ENCODE data around the gene DIAPH1. TPM values are rescaled to one million over a fixed set of nuclear protein-coding genes. Genes with fewer than 3 reads are reported as not detected.

Gene DIAPH1
- total RNA-seq, 2 experiments from 2014 or later = 225 to 227 TPM

GRCh38 chr5:141518618-141519015, 100.2 kb downstream of the DIAPH1 start:
- intact Hi-C loops (cut with micrococcal nuclease) = no loop called here
- ChIA-PET POLR2A (no interaction called here), CTCF (interaction anchor here (1.0 to 1.3 kb wide), 3 partner anchors 45 to 49 kb away, joined by 3 to 4 read pairs (median 3); no protein-coding TSS in a partner anchor)
- DNase-seq = no peak
- no peaks in the 10 kb centered on the region for H3K27me3 Mint-ChIP-seq
- peaks cover 52% of the 10 kb centered on the region for H3K36me3 Mint-ChIP-seq
- peaks cover 39% of the 10 kb centered on the region for H3K4me1 Mint-ChIP-seq (ENCODE audit: low read depth)
- H3K27ac Mint-ChIP-seq = no peak overlapping the region
- H3K9me3 Mint-ChIP-seq = no peaks in the 10 kb centered on the region
- no peak overlapping the region for H3K4me3 Mint-ChIP-seq

GRCh38 chr5:141517880-141518617, 100.8 kb downstream of the DIAPH1 start:
- Mint-ChIP-seq H3K4me1 (ENCODE audit: low read depth) (peaks cover 41% of the 10 kb centered on the region), H3K27ac (no peak overlapping the region), H3K27me3 (no peaks in the 10 kb centered on the region), H3K9me3 (no peaks in the 10 kb centered on the region), H3K36me3 (peaks cover 53% of the 10 kb centered on the region), H3K4me3 (no peak overlapping the region)
- ChIA-PET CTCF (interaction anchor here (1.0 to 1.3 kb wide), 3 partner anchors 45 to 49 kb away, joined by 3 to 4 read pairs (median 3); no protein-coding TSS in a partner anchor), POLR2A (no interaction called here)
- intact Hi-C loops (cut with micrococcal nuclease) = no loop called here
- DNase-seq = no peak

GRCh38 chr5:141517312-141517711, 101.5 kb downstream of the DIAPH1 start:
- peaks cover 40% of the 10 kb centered on the region for H3K4me1 Mint-ChIP-seq (ENCODE audit: low read depth)
- intact Hi-C loops (cut with micrococcal nuclease) = no loop called here
- no peaks in the 10 kb centered on the region for H3K9me3 Mint-ChIP-seq
- H3K4me3 Mint-ChIP-seq = no peak overlapping the region
- DNase-seq = no peak
- CTCF ChIA-PET = interaction anchor here (1.2 to 2.9 kb wide), 2 partner anchors 40 to 47 kb away, joined by 4 to 15 read pairs; no protein-coding TSS in a partner anchor
- peaks cover 50% of the 10 kb centered on the region for H3K36me3 Mint-ChIP-seq
- H3K27ac Mint-ChIP-seq = no peak overlapping the region
- POLR2A ChIA-PET = no interaction called here
- no peaks in the 10 kb centered on the region for H3K27me3 Mint-ChIP-seq

DNA sequence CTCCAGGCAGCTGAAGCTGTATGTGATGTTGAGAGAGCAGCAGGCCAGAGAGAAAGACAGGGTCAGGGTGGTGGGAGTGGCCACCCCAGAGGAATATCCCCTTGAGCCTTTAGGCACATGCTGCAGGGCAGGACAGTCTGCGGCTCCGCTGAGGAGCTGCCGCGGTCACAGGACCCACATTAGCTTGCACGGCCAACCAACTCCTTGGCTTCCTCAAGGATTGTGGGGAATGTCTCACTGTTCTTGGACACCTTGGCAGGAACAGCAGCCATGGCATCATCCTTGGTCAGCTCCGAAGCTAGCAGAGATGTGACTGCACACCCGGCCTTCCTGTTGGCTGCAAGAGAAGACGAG, 102.2 kb downstream of the DIAPH1 start:
- H3K27me3 Mint-ChIP-seq = no peaks in the 10 kb centered on the region
- intact Hi-C loops (cut with micrococcal nuclease) = no loop called here
- H3K4me1 Mint-ChIP-seq (ENCODE audit: low read depth) = peaks cover 34% of the 10 kb centered on the region
- DNase-seq = no peak
- peaks cover 47% of the 10 kb centered on the region for H3K36me3 Mint-ChIP-seq
- ChIA-PET POLR2A (no interaction called here), CTCF (interaction anchor here (2.9 to 7.7 kb wide), 3 partner anchors 8 to 47 kb away, joined by 15 to 139 read pairs (median 26); no protein-coding TSS in a partner anchor)
- H3K9me3 Mint-ChIP-seq = no peaks in the 10 kb centered on the region
- no peak overlapping the region for H3K4me3 Mint-ChIP-seq
- H3K27ac Mint-ChIP-seq = no peak overlapping the region

DNA sequence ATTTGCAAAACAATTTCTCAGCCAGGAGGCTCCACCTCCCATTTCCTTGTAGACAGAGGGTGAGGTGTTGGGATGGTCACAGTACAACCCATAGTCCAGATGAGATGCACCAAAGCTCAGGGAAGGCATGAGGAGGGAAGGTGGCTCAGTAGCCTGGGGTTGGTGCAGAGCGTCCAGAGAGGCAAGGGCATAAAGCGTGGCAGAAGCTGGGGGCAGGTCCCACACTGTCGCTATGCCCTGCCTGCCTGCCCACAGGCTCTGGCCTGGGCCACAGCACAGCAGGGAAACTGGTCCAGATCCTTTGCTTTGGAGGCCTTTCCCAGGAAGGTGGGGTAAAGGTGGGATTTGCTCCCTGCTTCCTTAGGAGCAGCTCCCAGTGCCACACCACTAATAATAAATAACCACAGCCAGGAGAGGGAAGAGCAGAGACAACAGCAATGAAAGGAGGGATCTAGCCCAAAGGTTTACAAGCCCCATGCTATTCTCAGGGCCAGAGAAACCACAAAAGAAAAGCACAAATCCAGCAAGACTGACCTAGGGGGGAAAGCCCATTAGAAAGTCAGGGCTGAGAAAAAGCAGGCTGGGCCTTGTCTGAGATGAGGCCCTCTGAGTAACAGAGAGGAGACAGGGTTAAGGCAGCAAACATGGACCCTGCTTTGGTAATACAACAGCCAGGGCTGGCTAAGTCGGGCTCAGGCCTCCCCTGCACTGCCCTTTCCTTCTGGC, 102.7 kb downstream of the DIAPH1 start:
- CTCF ChIA-PET = interaction anchor here (1.2 to 7.9 kb wide), 6 partner anchors 9 to 196 kb away, joined by 4 to 139 read pairs (median 20); partner anchors contain the start of genes PCDHGA10 and TAF7
- DNase-seq = no peak
- H3K9me3 Mint-ChIP-seq = no peaks in the 10 kb centered on the region
- intact Hi-C loops (cut with micrococcal nuclease) = no loop called here
- H3K4me3 Mint-ChIP-seq = no peak overlapping the region
- POLR2A ChIA-PET = no interaction called here
- H3K36me3 Mint-ChIP-seq = peaks cover 43% of the 10 kb centered on the region
- H3K27me3 Mint-ChIP-seq = no peaks in the 10 kb centered on the region
- peak overlapping the region; percentile 18 for H3K27ac Mint-ChIP-seq
- H3K4me1 Mint-ChIP-seq (ENCODE audit: low read depth) = peaks cover 29% of the 10 kb centered on the region

- no peaks in the 10 kb centered on the region for H3K9me3 Mint-ChIP-seq
- POLR2A ChIA-PET = interaction anchor here (0.8 kb wide), 1 partner anchor 13 kb away, joined by 3 read pairs; no protein-coding TSS in a partner anchor
- intact Hi-C loops (cut with micrococcal nuclease) = no loop called here
- no peak for DNase-seq
- H3K4me3 Mint-ChIP-seq = no peak overlapping the region
- H3K4me1 Mint-ChIP-seq (ENCODE audit: low read depth) = peaks cover 24% of the 10 kb centered on the region
- H3K36me3 Mint-ChIP-seq = peaks cover 33% of the 10 kb centered on the region
- no peak overlapping the region for H3K27ac Mint-ChIP-seq
- H3K27me3 Mint-ChIP-seq = no peaks in the 10 kb centered on the region
- CTCF ChIA-PET = interaction anchor here (0.7 to 7.9 kb wide), 10 partner anchors 9 to 195 kb away, joined by 3 to 139 read pairs (median 11); partner anchors contain the start of genes PCDHGA10, PCDHGB3, PCDHGC4 and TAF7
These were observed 103.7 kb downstream of the DIAPH1 start for GRCh38 chr5:141515141-141515540.

- H3K4me1 Mint-ChIP-seq (ENCODE audit: low read depth) = peaks cover 24% of the 10 kb centered on the region
- intact Hi-C loops (cut with micrococcal nuclease) = loop anchor here (5.0 kb wide), 2 partner anchors 102 to 292 kb away; partner anchors contain the start of genes PCDHB14 and PCDHGA10
- H3K27ac Mint-ChIP-seq = peak overlapping the region; percentile 65
- ChIA-PET POLR2A (interaction anchor here (0.8 kb wide), 1 partner anchor 14 kb away, joined by 3 read pairs; no protein-coding TSS in a partner anchor), CTCF (interaction anchor here (0.7 to 7.9 kb wide), 15 partner anchors 11 to 323 kb away, joined by 3 to 139 read pairs (median 7); partner anchors contain the start of genes PCDHGA10, PCDHGA11, PCDHGB3 and PCDHGB5)
- no peak overlapping the region for H3K4me3 Mint-ChIP-seq
- peak; percentile 35 for DNase-seq
- no peaks in the 10 kb centered on the region for H3K9me3 Mint-ChIP-seq
- H3K36me3 Mint-ChIP-seq = peaks cover 27% of the 10 kb centered on the region
- H3K27me3 Mint-ChIP-seq = no peaks in the 10 kb centered on the region
These were observed 104.3 kb downstream of the DIAPH1 start for GRCh38 chr5:141514330-141515133.

GRCh38 chr5:141513627-141514329, 105.0 kb downstream of the DIAPH1 start:
- H3K36me3 Mint-ChIP-seq = peaks cover 20% of the 10 kb centered on the region
- CTCF ChIA-PET = interaction anchor here (0.9 to 7.9 kb wide), 22 partner anchors 11 to 322 kb away, joined by 3 to 139 read pairs (median 8); partner anchors contain the start of genes PCDHGA1, PCDHGA10, PCDHGA11 and PCDHGA12
- intact Hi-C loops (cut with micrococcal nuclease) = loop anchor here (1.0 to 5.0 kb wide), 5 partner anchors 8 to 291 kb away; partner anchors contain the start of genes PCDHB14, PCDHGA10 and TAF7

GRCh38 chr5:141512911-141513626, 105.7 kb downstream of the DIAPH1 start:
- ChIA-PET CTCF (interaction anchor here (0.5 to 7.9 kb wide), 36 partner anchors 12 to 321 kb away, joined by 3 to 139 read pairs (median 4); partner anchors contain the start of genes DIAPH1, PCDHGA1, PCDHGA10 and PCDHGA11), POLR2A (interaction anchor here (1.0 to 1.5 kb wide), 2 partner anchors 10 to 30 kb away, joined by 3 to 6 read pairs; no protein-coding TSS in a partner anchor)
- Mint-ChIP-seq H3K9me3 (no peaks in the 10 kb centered on the region), H3K4me1 (ENCODE audit: low read depth) (peaks cover 30% of the 10 kb centered on the region), H3K4me3 (peak overlapping the region; percentile 71), H3K36me3 (peaks cover 19% of the 10 kb centered on the region), H3K27ac (peak overlapping the region; percentile 74), H3K27me3 (no peaks in the 10 kb centered on the region)
- intact Hi-C loops (cut with micrococcal nuclease) = loop anchor here (1.0 to 5.0 kb wide), 7 partner anchors 8 to 291 kb away; partner anchors contain the start of genes PCDHB14, PCDHGA10, PCDHGC3 and TAF7
- peak; percentile 66 for DNase-seq

More at GRCh38 chr5:141513627-141514329, 105.0 kb downstream of the DIAPH1 start:
- no peaks in the 10 kb centered on the region for H3K27me3 Mint-ChIP-seq
- H3K9me3 Mint-ChIP-seq = no peaks in the 10 kb centered on the region
- peak; percentile 79 for DNase-seq
- POLR2A ChIA-PET = interaction anchor here (1.0 to 1.5 kb wide), 2 partner anchors 9 to 31 kb away, joined by 3 to 6 read pairs; no protein-coding TSS in a partner anchor
- peak overlapping the region; percentile 71 for H3K4me3 Mint-ChIP-seq
- H3K4me1 Mint-ChIP-seq (ENCODE audit: low read depth) = peaks cover 30% of the 10 kb centered on the region
- peak overlapping the region; percentile 74 for H3K27ac Mint-ChIP-seq

DNA sequence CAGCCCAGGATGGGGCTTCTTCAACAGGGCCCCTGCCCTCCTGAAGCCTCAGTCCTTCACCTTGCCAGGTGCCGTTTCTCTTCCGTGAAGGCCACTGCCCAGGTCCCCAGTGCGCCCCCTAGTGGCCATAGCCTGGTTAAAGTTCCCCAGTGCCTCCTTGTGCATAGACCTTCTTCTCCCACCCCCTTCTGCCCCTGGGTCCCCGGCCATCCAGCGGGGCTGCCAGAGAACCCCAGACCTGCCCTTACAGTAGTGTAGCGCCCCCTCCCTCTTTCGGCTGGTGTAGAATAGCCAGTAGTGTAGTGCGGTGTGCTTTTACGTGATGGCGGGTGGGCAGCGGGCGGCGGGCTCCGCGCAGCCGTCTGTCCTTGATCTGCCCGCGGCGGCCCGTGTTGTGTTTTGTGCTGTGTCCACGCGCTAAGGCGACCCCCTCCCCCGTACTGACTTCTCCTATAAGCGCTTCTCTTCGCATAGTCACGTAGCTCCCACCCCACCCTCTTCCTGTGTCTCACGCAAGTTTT, 106.3 kb downstream of the DIAPH1 start:
- intact Hi-C loops (cut with micrococcal nuclease) = loop anchor here (1.0 to 5.0 kb wide), 5 partner anchors 37 to 290 kb away; partner anchors contain the start of genes PCDHB14, PCDHGA10 and PCDHGC3
- CTCF ChIA-PET = interaction anchor here (0.5 to 7.9 kb wide), 36 partner anchors 11 to 321 kb away, joined by 3 to 139 read pairs (median 4); partner anchors contain the start of genes DIAPH1, PCDHGA1, PCDHGA10 and PCDHGA11
- POLR2A ChIA-PET = interaction anchor here (1.5 kb wide), 1 partner anchor 11 kb away, joined by 6 read pairs; no protein-coding TSS in a partner anchor
- no peaks in the 10 kb centered on the region for H3K9me3 Mint-ChIP-seq
- peak; percentile 91 for DNase-seq
- peaks cover 19% of the 10 kb centered on the region for H3K36me3 Mint-ChIP-seq
- H3K4me3 Mint-ChIP-seq = peak overlapping the region; percentile 71
- peaks cover 30% of the 10 kb centered on the region for H3K4me1 Mint-ChIP-seq (ENCODE audit: low read depth)
- H3K27me3 Mint-ChIP-seq = no peaks in the 10 kb centered on the region
- no peak overlapping the region for H3K27ac Mint-ChIP-seq
